ENCODE data around the gene EFCAB12.

Gene EFCAB12

DNA sequence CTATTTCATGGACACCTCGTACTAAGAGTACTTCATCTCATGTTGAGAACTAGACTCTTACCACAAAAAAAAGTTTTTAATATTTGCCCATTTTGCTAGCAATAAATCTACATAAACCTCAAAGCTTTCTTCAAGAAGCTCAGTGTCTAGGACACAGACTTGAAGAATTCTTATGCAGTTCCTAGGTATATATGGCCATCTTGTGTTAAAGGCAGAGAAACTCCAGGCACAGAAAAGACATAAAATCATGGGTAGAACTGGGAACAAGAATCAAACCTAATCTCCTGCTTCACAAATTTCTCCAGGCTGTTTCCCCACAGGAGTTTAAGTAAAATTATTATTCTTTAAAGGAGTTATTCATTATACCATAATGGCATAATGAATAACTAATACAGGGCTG is 6.9 kb upstream of the EFCAB12 start:
- TF ChIP-seq HDGF (IDR thresholded peaks at IDR 0.05; ENCODE audit: borderline replicate concordance) (no peak), FOXK2 (IDR thresholded peaks at IDR 0.05) (no peak), ELF4 (IDR thresholded peaks at IDR 0.05) (no peak), FOXA1 (IDR thresholded peaks at IDR 0.05) (no peak), ZNF384 (IDR thresholded peaks at IDR 0.05) (no peak)
- no peak for DNase-seq (ENCODE audit: extremely low spot score)
- ChIA-PET CTCF (interaction anchor here (0.8 kb wide), 1 partner anchor 50 kb away, joined by 5 read pairs; no protein-coding TSS in a partner anchor), POLR2A (no interaction called here)

DNA sequence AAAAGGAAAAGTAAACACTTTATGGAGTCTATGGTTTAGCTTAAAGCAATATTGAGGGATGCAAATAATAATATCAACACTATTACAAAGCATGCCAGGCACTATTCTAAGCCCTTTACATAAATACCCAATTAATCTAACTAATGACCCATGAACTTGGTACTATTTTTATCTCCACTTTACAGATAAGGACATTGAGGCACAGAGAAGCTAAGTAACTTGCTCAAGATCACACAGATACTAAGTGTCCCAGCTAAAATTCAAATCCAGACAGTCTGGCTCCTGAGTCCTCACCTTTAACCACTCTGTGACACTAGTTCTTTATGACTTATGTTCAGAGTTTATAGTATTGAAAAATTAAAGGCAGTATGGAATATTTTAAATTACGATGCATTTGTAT is 5.7 kb upstream of the EFCAB12 start:
- POLR2A ChIA-PET = no interaction called here
- no peak for TF ChIP-seq CTBP1 (IDR thresholded peaks at IDR 0.05; ENCODE audit: borderline replicate concordance)
- TF ChIP-seq HDGF (IDR thresholded peaks at IDR 0.05; ENCODE audit: borderline replicate concordance) = no peak
- no peak for TF ChIP-seq L3MBTL2 (conservative IDR thresholded peaks at IDR 0.05)
- no peak for TF ChIP-seq SP1 (IDR thresholded peaks at IDR 0.05)
- TF ChIP-seq NFRKB (IDR thresholded peaks at IDR 0.05) = no peak
- TF ChIP-seq FOXK2 (IDR thresholded peaks at IDR 0.05) = no peak
- no peak for TF ChIP-seq BHLHE40 (IDR thresholded peaks at IDR 0.05; ENCODE audit: borderline replicate concordance)
- TF ChIP-seq FOXA1 (IDR thresholded peaks at IDR 0.05) = no peak
- TF ChIP-seq SUZ12 (IDR thresholded peaks at IDR 0.05) = no peak
- no peak for TF ChIP-seq LEF1 (IDR thresholded peaks at IDR 0.05; ENCODE audit: borderline replicate concordance)
- no peak for TF ChIP-seq FOXM1 (IDR thresholded peaks at IDR 0.05; ENCODE audit: borderline replicate concordance)
- TF ChIP-seq, protein P1, sequence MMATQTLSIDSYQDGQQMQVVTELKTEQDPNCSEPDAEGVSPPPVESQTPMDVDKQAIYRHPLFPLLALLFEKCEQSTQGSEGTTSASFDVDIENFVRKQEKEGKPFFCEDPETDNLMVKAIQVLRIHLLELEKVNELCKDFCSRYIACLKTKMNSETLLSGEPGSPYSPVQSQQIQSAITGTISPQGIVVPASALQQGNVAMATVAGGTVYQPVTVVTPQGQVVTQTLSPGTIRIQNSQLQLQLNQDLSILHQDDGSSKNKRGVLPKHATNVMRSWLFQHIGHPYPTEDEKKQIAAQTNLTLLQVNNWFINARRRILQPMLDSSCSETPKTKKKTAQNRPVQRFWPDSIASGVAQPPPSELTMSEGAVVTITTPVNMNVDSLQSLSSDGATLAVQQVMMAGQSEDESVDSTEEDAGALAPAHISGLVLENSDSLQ (IDR thresholded peaks at IDR 0.05) = no peak
- no peak for TF ChIP-seq ZNF384 (IDR thresholded peaks at IDR 0.05)
- TF ChIP-seq TARDBP (IDR thresholded peaks at IDR 0.05) = no peak
- TF ChIP-seq ARNT (IDR thresholded peaks at IDR 0.05) = no peak
- CTCF ChIA-PET = no interaction called here

GRCh38 chr3:129433565-129433964 is 5.1 kb upstream of the EFCAB12 start:
- POLR2A ChIA-PET = no interaction called here
- TF ChIP-seq L3MBTL2 (conservative IDR thresholded peaks at IDR 0.05) = no peak
- TF ChIP-seq ARNT (IDR thresholded peaks at IDR 0.05) = no peak
- TF ChIP-seq, protein P1 (IDR thresholded peaks at IDR 0.05) = no peak
- no peak for TF ChIP-seq ELF4 (IDR thresholded peaks at IDR 0.05)
- no peak for TF ChIP-seq NFRKB (IDR thresholded peaks at IDR 0.05)
- no peak for TF ChIP-seq TARDBP (IDR thresholded peaks at IDR 0.05)
- TF ChIP-seq SUZ12 (IDR thresholded peaks at IDR 0.05) = no peak
- no peak for TF ChIP-seq FOXM1 (IDR thresholded peaks at IDR 0.05; ENCODE audit: borderline replicate concordance)
- TF ChIP-seq FOXK2 (IDR thresholded peaks at IDR 0.05) = no peak
- no peak for TF ChIP-seq CTBP1 (IDR thresholded peaks at IDR 0.05; ENCODE audit: borderline replicate concordance)
- no peak for TF ChIP-seq FOXA1 (IDR thresholded peaks at IDR 0.05)
- TF ChIP-seq BHLHE40 (IDR thresholded peaks at IDR 0.05; ENCODE audit: borderline replicate concordance) = no peak
- TF ChIP-seq LEF1 (IDR thresholded peaks at IDR 0.05; ENCODE audit: borderline replicate concordance) = no peak
- TF ChIP-seq HDGF (IDR thresholded peaks at IDR 0.05; ENCODE audit: borderline replicate concordance) = no peak
- no peak for TF ChIP-seq ZNF384 (IDR thresholded peaks at IDR 0.05)
- no peak for TF ChIP-seq SP1 (IDR thresholded peaks at IDR 0.05)
- CTCF ChIA-PET = no interaction called here
- no peak for DNase-seq (ENCODE audit: extremely low spot score)

More for the DNA sequence above, 5.7 kb upstream of the EFCAB12 start:
- DNase-seq (ENCODE audit: extremely low spot score) = no peak

GRCh38 chr3:129432671-129433070 is 4.2 kb upstream of the EFCAB12 start:
- POLR2A ChIA-PET = no interaction called here
- TF ChIP-seq SUZ12 (IDR thresholded peaks at IDR 0.05) = no peak
- TF ChIP-seq ARNT (IDR thresholded peaks at IDR 0.05) = no peak
- TF ChIP-seq CTBP1 (IDR thresholded peaks at IDR 0.05; ENCODE audit: borderline replicate concordance) = no peak
- TF ChIP-seq SP1 (IDR thresholded peaks at IDR 0.05) = no peak
- no peak for TF ChIP-seq FOXK2 (IDR thresholded peaks at IDR 0.05)
- no peak for TF ChIP-seq TARDBP (IDR thresholded peaks at IDR 0.05)
- TF ChIP-seq BHLHE40 (IDR thresholded peaks at IDR 0.05; ENCODE audit: borderline replicate concordance) = no peak
- TF ChIP-seq FOXM1 (IDR thresholded peaks at IDR 0.05; ENCODE audit: borderline replicate concordance) = no peak
- TF ChIP-seq, protein P1 (IDR thresholded peaks at IDR 0.05) = no peak
- TF ChIP-seq ZNF384 (IDR thresholded peaks at IDR 0.05) = no peak
- TF ChIP-seq LEF1 (IDR thresholded peaks at IDR 0.05; ENCODE audit: borderline replicate concordance) = no peak
- TF ChIP-seq FOXA1 (IDR thresholded peaks at IDR 0.05) = no peak
- no peak for TF ChIP-seq ELF4 (IDR thresholded peaks at IDR 0.05)
- TF ChIP-seq L3MBTL2 (conservative IDR thresholded peaks at IDR 0.05) = no peak
- no peak for TF ChIP-seq NFRKB (IDR thresholded peaks at IDR 0.05)
- no peak for TF ChIP-seq HDGF (IDR thresholded peaks at IDR 0.05; ENCODE audit: borderline replicate concordance)

DNA sequence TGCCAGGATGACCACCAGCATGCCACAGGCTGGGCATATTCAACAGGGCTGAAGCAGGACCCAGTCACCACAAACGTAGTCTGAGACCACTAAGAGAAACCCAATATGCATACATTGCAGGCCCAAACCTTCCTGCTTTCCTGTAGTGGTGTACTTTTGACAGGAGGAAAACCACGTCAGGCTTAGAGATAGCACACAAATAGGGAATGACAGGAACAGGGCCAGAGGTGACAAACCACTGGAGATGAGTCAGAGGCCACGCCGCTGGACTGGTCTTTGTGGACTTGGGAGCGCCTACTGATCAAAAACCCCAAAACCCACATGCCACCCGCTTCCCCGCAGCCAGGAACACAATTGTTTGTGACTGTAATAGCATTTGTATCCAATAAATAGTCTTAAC is 3.6 kb upstream of the EFCAB12 start:
- no peak for DNase-seq (ENCODE audit: extremely low spot score)
- ChIA-PET POLR2A (no interaction called here), CTCF (no interaction called here)
- TF ChIP-seq BHLHE40 (IDR thresholded peaks at IDR 0.05; ENCODE audit: borderline replicate concordance) (no peak), ELF4 (IDR thresholded peaks at IDR 0.05) (no peak), NFRKB (IDR thresholded peaks at IDR 0.05) (no peak), FOXK2 (IDR thresholded peaks at IDR 0.05) (no peak), SUZ12 (IDR thresholded peaks at IDR 0.05) (no peak), TARDBP (IDR thresholded peaks at IDR 0.05) (no peak), L3MBTL2 (conservative IDR thresholded peaks at IDR 0.05) (no peak), FOXM1 (IDR thresholded peaks at IDR 0.05; ENCODE audit: borderline replicate concordance) (no peak), LEF1 (IDR thresholded peaks at IDR 0.05; ENCODE audit: borderline replicate concordance) (no peak), ARNT (IDR thresholded peaks at IDR 0.05) (no peak), CTBP1 (IDR thresholded peaks at IDR 0.05; ENCODE audit: borderline replicate concordance) (no peak)
- TF ChIP-seq, protein P1 (IDR thresholded peaks at IDR 0.05) = no peak

More at GRCh38 chr3:129432671-129433070, 4.2 kb upstream of the EFCAB12 start:
- CTCF ChIA-PET = no interaction called here
- DNase-seq (ENCODE audit: extremely low spot score) = no peak

Data from HEK293T (cell line).